Stimulated activated CD4-positive, alpha-beta T cell treated with anti-CD3 and anti-CD28 coated beads, Interleukin-15, amount 100 ng/mL, for 48 hours (primary cell): Measurements from ENCODE around the gene SARNP.
A peak's percentile ranks its signal among the peaks of the same experiment; 100 is the strongest.
"Not testable (repeated sequence)": the region's sequence is repeated elsewhere in the genome, so short reads cannot be mapped to it uniquely, and the experiment has no call there.

Experiments
- DNase-seq, 2 donors: peaks; one replicate each; pipeline ENCODE4 v3.0.0-alpha.2; 2020; ENCODE audit warnings: low read depth in 2 of 2

The SARNP gene

GRCh38 chr12:55839345-55840140 lies 22.0 kb upstream of the SARNP start:
- no peak for DNase-seq

- no peak for DNase-seq
Observed at GRCh38 chr12:55838361-55838760, 20.8 kb upstream of the SARNP start.

DNA sequence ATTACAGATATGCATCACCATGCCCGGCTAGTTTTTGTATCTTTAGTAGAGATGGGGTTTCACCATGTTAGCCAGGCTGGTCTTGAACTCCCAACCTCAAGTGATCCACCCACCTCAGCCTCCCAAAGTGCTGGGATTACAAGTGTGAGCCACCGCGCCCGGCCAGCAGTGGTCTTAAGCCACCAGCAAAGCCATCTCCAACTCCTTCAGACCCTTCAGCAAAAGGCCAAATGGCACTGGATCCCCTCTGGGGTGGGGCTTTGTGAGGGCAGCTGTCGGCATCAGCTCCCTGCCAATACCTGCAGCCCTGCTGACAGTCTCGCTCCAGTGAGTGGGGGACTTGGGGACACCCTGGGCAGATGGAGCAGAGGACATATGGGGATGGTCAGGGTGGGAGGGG lies 16.9 kb upstream of the SARNP start:
- DNase-seq = not testable (repeated sequence)

DNA sequence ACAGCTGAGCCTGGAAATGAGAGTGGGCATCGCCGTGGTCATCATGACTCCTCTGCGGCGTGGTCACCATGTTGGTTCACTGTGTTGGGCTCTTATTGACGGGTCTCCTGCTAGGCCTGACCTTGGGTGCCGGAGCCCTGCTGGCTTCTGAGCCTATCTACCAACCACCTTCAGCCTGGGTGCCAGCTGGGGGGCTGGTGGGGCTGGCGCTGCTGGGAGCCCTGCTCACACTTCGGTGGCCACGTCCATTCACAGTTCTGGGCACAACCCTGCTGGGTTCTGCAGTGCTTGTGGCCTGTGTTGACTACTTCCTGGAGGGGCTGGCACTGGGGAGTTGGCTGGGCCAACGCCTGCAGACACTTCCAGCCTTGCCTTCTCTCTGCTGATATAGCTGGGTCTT lies 15.5 kb upstream of the SARNP start:
- no peak for DNase-seq

DNA sequence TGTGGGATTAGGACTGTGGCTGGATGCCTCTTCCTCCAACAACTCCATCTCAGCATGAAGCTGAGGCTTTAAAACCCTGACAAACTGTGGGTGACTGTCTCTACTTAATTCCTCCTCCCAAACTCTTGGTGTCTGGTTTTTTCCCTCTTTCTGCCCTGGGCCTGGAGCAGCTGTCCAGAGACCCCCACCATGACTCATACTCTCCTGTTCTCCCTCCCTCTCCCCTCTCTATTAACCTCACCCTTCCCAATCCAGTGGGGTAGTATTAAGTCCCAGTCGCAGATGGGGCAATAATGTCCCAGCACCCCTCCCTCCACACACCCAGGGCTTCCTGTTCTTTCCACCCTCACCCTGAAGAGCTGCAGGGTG lies 13.9 kb upstream of the SARNP start:
- DNase-seq = no peak

GRCh38 chr12:55830601-55831446 lies 13.3 kb upstream of the SARNP start:
- DNase-seq = peak in 1 of 2 donors; percentile 23

DNA sequence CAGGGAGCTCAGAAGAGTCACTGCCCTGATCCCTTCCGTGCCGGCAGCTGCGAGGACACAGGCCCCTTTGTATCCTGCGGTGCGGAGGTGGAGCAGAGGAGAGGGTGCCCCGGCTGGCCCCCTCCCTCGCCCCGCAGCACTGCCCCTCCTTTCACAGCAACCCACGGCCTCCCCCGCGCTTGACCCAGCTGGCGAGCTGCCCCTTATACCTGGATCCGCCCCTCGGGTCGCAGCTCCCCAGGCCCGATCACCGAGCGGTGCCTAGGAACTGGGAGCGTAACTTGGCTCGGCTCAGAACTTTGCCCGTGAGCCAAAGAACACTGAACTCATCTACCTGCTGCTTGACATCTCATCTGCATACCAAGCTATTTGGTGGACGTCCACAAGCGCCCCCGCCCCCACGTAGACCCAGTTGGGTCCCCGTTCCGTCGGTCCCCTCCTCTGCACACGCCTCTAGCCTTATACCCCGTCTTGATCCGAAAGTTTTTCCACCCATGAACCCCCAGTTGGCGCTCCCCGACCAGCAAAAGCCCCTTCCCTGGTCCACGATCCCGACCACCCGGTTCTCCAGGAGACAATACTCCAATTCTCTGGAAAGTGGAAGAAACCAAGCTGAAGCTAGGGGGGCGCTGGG lies 12.6 kb upstream of the SARNP start:
- DNase-seq = peak in 1 of 2 donors; percentile 18

GRCh38 chr12:55828357-55828756 lies 10.8 kb upstream of the SARNP start:
- DNase-seq = no peak

GRCh38 chr12:55827806-55828205 lies 10.3 kb upstream of the SARNP start:
- no peak for DNase-seq

- DNase-seq = no peak
Observed at GRCh38 chr12:55824726-55825125, 7.2 kb upstream of the SARNP start.

DNA sequence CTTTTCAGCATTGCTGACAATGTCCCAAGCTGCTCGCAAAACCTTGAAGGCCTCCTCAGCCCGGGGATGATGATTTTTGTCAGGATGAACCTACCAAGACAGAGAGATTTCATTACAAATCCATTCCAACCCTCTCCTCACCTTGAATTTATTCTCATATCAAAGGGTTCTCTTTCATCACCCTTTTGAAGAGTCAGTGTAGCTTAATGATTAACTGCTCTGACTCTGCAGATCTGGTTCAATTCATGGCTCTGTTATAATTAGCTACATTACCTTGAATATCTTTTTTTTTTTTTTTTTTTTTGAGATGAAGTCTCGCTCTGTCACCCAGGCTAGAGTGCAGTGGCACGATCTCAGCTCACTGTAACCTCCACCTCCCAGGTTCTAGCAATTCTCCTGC lies 5.9 kb upstream of the SARNP start:
- no peak for DNase-seq

DNA sequence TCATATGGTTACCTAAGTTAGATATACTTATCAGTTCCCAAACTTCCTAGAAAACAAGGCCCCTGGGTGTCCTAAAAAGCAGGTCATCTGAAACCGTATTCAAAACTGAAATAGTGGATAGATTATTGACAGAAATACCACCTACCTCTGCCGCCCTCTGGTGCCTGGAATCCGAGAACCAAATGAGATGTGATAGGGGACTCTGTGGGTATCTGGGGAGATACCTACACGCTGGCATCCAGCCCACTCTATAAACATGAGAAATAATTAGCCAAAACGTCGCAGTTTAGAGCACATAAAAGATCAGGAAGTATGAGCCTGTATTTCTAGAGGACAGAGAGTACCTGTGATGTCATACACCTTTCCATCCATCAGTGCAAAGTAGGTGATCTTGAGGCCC lies 4.7 kb upstream of the SARNP start:
- DNase-seq = no peak

- no peak for DNase-seq
Observed at GRCh38 chr12:55820679-55821078, 3.2 kb upstream of the SARNP start.

DNA sequence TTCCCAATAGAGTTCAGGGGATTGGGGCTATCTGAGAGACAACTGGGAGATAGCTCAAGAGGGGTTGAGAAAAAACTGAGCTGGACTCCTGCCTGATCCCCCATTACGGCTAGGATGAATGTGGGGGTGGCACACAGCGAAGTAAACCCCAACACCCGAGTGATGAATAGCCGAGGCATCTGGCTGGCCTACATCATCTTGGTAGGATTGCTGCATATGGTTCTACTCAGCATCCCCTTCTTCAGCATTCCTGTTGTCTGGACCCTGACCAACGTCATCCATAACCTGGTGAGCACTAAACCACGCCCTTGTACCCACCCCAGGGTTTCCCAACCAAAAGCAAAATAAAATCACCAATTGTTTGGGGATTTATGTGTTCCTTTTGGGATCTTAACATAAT lies 1.4 kb upstream of the SARNP start:
- DNase-seq = no peak

- no peak for DNase-seq
Observed at GRCh38 chr12:55818140-55818728, 710 bp upstream of the SARNP start.

DNA sequence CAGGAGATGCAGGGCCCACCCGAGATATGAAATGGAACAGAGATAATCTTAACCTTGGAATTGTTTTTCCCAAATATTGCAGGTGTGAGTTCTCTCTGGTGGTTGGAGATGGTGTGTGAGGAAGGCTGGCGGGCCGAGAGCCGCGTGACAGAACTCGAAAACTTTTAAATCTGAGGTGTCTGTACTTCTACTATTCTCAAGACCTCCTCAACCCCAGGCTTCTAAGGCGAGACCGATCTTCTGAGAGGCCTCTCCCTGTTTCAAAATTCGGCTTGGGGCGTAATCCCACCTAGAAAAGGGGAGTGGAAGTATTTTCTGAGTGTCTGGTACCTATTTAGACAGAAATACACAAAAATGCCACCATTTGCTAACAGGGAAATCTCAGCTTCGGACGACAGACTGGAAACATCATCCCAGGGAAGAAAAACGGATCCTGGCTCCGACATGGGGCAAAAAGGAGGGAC lies 611 bp downstream of the SARNP start:
- DNase-seq = no peak

DNA sequence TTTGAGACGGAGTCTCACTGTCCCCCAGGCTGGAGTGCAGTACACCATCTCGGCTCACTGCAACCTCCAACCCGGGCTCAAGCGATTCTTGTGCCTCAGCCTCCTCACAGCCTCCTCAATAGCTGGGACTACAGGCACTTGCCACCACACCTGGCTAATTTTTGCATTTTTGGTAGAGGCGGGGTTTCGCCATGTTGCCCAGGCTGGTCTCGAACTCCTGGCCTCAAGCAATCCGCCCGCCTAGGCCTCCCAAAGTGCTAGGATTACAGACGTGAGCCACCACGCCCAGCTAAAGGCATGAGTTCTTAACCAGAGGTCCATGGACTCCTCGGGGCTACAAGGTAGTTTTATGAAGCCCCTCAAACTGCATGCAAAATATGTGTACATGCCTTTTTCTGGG lies 2.1 kb downstream of the SARNP start:
- DNase-seq = no peak

DNA sequence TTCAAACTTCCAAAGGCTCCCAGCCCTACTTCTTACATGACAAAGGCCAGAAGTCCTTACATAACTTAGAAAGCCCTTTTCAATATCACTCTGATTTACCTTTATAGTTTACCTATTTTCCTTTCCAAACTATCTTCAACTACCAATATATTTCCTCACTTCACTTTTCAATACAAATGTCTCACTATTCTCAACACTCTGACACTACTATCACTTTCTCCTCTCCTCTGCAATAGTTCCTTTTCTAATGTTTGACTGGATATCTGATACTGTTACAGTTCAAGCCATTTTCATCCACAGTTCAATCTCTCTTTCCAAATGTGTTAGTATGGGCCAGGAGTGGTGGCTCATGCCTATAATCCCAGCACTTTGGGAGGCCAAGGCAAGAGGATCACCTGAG lies 3.3 kb downstream of the SARNP start:
- DNase-seq = no peak

DNA sequence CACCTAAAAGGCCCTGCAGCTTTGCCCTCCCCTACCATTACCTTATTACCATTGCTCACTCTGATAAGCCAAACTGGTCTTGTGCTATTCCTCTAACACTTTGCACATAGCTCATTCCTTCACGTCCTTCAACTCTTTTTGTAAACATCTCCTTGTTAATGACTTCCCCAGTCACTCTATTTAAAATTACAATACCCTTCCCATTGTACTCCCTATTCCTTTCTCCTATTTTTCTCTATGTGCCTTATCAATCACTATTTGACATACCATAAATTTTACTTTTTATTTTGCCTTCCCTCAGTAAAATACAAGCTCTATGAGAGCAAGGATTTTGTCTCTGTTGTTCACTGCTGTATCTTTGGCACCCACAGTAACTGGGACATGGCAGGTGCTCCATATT lies 5.4 kb downstream of the SARNP start:
- no peak for DNase-seq

- no peak for DNase-seq
Observed at GRCh38 chr12:55809274-55809673, 8.2 kb downstream of the SARNP start.

- no peak for DNase-seq
Observed at GRCh38 chr12:55806982-55807381, 10.5 kb downstream of the SARNP start.

DNA sequence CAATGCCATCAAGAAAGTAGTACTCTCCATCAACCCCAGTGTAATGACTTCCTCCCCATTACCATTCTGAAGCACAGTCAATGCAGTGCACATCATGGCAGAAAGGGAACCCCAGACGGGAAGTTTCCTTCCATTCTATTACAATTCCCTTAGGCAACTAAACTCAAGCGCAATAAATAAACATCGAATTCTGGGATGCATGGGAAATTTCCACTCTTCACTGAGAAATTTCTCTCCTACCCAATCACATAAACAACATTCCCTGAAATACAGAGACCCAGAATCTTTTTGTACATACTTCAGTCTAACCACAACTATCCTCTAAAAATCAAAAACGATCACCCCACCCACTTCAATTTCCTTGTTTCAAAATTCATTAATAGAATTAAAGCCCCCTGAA lies 20.0 kb downstream of the SARNP start:
- DNase-seq = no peak
